ENCODE measurements around the gene STXBP2.

STXBP2 gene

DNA sequence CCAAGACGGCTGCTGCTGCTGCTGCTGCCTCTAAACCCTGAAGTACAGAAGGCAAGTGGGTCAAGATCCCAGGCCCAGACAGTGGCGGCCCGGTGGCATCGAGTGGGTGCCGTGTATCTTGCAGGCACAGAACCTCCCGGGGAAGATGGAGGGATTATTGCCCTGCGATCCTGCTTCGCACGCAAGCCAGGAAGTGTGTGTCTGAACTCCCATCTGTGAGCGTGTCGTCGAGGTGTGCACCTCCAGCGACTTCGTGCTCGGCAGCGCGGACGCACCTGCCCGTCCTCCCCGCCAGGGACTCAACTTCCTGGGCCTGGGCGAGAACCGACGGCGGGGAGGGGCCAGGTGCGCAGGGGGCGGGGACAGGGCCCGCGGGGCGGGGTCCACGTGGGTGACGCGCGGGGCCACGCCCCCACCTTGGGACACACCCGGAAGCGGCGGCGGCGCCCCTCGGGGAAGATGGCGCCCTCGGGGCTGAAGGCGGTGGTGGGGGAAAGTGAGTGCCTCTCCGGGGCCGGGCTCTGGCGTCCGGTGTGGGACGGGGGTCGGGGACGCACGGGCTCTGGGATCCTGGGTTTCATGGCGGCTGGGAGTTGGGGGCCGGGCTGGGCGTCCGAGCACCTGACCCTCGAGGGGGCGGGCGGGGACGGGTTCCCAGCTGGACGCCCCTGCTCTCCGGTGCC, at the start of gene STXBP2:
STXBP2 (plus strand) TSS at position 420 of the 683 bp plus-strand sequence; CDS start at position 460, 40 bp downstream.
- DNase-seq, result peak; percentile 90

DNA sequence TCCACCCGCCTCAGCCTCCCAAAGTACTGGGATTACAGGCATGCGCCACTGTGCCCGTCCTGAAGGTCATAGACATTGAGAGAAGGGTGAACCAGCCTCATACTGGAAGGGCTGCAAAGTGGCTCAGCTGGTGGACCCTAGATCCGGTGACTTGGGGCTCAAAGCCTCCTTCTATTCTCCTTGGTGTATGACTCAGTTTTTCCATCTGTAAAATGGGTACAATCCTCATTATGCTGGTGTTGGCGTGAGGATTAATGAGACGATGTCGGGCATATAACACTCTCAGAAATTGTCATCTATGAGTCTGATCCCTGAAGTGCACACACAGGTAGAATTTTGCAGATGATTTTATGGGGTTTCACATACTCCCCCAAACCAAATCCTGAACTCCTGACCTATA, 47.1 kb upstream of the STXBP2 start:
- DNase-seq, result no peak

DNA sequence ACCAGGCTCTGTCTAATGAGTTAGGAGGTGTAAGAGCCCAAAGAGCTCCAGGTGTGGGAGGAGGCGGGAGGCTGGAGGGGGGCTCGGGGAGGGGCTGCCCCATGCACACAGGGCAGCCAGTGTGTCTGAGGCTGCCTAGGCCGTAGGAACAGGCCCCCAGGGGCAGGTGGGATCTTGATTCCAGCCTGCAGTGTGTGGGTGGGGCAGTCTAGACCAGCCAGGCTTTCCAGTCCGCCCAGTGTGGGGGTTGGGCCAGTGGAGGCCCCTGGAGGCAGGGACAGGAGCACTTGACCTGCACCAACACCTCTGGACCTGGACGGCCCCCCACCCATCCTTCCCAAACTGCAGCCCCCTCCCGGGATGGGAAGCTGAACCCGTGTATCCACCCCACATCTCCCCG, 46.7 kb upstream of the STXBP2 start:
- no peak for DNase-seq

- peak; percentile 19 for DNase-seq
Observed at GRCh38 chr19:7595466-7596133, 41.3 kb upstream of the STXBP2 start, which contains the start of gene CAMSAP3. TSS of gene CAMSAP3 (plus strand) at chr19:7595863. CDS start at chr19:7596003, 140 bp downstream.

DNA sequence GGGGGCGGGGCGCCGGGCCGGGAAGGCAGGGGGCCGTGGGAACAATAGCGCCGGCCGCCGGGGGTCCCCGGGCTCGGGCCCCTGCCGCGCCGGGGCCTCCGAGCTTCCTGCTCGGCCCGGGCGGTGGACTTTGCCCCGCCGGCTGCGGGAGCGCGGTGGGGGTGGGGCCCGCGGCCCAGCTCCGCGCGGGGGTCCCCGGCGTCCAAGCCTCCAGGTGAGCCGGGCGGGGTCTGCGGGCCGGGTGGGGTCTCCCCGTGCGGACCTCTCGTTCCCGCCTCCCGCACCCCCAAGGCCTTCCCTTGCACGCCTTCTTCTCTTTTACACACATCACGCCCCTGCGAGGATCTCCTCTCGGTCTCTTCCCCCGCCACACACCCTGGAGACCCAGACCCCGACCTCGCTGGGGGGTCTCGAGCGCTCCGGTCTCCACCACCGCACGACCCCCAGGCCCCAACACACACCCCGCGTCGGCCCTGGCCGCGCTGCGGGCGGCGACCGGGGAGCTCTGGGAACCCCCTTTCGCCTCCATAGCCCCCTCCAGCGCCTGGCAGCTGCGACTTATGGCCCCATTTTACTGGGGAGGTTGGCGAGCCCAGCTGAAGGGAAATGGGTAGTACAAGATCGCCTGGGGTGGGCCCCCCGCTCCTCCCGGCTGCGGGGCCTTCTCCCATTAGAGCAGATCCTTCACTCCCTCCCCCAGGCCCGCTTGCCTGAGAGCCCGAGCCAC, 40.5 kb upstream of the STXBP2 start:
- DNase-seq, result no peak

- no peak for DNase-seq
Observed at GRCh38 chr19:7597689-7598088, 39.2 kb upstream of the STXBP2 start.

- DNase-seq, result no peak
Observed at GRCh38 chr19:7598180-7598579, 38.7 kb upstream of the STXBP2 start.

GRCh38 chr19:7600721-7601120, 36.2 kb upstream of the STXBP2 start:
- no peak for DNase-seq

DNA sequence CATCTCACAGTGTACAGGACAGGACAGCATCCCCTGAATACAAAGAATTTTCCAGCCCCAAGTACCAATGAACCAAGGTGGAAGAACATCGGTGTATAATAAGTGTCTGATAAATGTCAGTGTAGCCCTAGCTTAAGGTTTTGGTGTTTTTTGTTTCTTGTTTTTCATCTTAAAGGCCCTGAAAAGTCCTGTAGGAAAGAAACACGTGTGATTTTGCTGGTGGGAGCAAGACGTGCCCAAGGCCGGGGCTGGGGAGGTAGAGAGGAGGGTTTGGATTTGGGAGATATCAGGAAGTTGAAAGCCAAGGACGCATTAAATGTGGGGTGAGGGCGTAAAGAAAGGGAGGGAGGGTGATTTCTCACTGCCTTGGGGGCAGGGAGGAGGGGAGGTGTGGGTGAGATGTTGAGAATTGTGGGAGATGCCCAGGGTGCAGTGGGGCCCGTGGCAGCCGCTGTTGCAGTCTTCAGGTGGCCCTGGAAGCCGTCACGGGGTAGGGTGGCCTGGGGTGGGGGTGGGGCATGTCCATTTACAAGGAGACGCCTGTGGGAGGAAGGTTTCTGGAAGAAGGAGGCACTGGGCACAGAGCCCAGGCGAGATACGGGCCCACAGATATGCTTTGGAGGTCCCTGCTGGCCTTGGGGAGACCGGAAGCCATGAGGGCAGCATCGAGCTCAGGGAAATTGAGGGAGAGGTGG, 34.5 kb upstream of the STXBP2 start:
- DNase-seq, result no peak

GRCh38 chr19:7602935-7603497, 33.9 kb upstream of the STXBP2 start:
- DNase-seq, result no peak

- no peak for DNase-seq
Observed at GRCh38 chr19:7603919-7604318, 33.0 kb upstream of the STXBP2 start.

DNA sequence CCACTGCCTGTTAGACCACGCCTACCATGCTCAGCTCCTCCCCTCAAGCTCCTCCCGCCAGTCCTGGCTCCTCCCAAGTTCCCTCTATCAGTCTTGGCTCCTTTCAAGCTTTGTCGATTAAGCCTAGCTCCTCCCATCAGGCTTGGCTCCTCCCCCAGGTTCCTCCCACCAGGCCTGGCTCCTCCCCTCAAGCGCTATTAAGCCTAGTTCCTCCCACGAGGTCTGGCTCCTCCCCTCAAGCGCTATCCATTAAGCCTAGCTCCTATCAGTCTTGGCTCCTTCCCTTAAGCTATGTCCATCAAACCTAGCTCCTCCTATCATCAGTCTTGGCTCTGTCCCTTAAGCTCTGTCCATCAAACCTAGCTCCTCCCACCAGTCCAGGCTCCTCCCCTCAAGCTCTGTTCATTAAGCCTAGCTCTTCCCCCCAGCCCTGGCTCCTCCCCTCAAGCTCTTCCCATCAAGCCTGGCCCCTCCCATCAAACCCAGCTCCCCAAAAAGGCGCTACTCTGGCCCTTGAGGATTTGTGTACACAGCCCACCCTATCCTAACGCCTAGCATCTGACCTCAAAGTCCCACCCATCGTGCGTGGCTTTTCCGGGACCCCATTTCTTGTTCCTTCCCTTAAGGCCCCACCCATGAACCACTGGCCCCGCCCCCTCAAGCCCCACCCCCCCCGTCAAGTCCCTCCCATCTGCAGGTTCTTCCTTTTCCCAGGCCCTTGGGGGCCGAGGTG, 31.3 kb upstream of the STXBP2 start:
- DNase-seq, result no peak

GRCh38 chr19:7606289-7606688, 30.6 kb upstream of the STXBP2 start:
- no peak for DNase-seq

- DNase-seq, result no peak
Observed at GRCh38 chr19:7607212-7607873, 29.6 kb upstream of the STXBP2 start.

- no peak for DNase-seq
Observed at GRCh38 chr19:7607874-7608560, 28.9 kb upstream of the STXBP2 start.

DNA sequence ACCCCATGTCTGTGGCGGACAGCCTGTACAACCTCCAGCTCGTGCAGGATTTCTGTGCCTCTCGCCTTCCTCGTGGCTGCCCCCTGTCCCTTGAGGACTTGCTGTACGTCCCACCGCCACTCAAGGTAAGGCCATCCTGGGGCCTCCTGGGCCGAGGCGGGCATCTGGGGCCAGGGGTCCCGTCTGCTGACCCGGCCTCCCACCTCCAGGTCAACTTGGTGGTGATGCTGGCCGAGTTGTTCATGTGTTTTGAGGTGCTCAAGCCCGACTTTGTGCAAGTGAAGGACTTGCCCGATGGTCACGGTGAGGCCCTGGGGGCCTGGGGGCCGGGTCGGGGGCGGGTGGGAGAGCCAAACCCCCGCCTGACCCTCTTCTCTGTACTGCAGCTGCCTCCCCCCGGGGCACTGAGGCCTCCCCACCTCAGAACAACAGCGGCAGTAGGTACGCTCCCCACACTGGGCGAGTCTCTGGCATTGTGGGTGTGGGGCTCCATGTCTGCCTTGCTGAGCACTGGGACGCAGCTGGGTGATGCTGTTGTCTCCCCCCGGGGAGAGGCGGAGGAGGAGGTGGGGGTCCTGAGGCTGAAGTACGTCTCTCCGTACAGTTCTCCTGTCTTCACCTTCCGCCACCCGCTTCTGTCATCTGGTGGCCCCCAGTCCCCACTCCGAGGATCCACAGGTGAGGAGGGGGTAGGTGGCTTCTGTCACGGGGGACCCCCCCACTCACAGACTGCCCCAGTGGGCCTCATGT, 26.2 kb upstream of the STXBP2 start:
- DNase-seq, result no peak

DNA sequence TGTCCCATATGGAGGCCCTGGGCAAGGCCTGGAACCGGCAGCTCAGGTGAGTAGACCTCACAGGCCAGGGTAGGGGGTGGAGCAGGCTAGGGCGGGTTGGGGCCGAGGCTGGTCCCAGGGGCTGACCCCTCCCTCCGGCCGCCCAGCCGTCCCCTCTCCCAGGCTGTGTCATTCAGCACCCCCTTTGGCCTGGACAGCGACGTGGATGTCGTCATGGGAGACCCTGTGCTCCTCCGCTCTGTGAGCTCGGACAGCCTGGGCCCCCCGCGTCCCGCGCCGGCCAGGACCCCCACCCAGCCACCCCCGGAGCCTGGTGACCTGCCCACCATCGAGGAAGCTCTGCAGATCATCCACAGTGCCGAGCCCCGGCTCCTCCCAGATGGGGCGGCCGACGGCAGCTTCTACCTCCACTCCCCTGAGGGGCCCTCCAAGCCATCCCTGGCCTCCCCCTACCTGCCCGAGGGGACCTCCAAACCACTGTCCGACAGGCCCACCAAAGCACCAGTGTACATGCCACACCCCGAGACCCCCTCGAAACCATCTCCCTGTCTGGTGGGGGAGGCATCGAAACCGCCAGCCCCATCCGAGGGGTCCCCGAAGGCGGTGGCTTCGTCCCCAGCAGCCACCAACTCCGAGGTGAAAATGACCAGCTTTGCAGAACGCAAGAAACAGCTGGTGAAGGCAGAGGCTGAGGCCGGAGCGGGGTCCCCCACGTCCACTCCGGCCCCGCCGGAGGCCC, 25.2 kb upstream of the STXBP2 start:
- no peak for DNase-seq

- DNase-seq, result no peak
Observed at GRCh38 chr19:7612282-7613274, 24.3 kb upstream of the STXBP2 start.

All from stimulated activated CD4-positive, alpha-beta T cell treated with anti-CD3 and anti-CD28 coated beads, Interleukin-4, amount 100 ng/mL, for 24 hours (primary cell).